Natural killer cell treated with Interleukin-12 subunit alpha and Interleukin-12 subunit beta and Interleukin-15 and Interleukin-18, amount 100 ng/mL, for 72 hours (primary cell): ENCODE measurements around the gene B9D1. TPM values are rescaled to one million over a fixed set of nuclear protein-coding genes. Genes with fewer than 3 reads are reported as not detected.
A peak's percentile ranks its signal among the peaks of the same experiment; 100 is the strongest.

Experiments
- ATAC-seq, 2 donors: fragments of 150-1000 bp; cut with Tn5 transposase in 1 of 2; sonication (Bioruptor Pico), chemical (Tn5 transposase) in 1 of 2; 2 replicates each; pipeline ENCODE4 v1.10.0; 2021
- DNase-seq: peaks from one replicate; pipeline ENCODE4 v3.0.0; 2022; ENCODE audit warnings: low spot score
- H3K27ac Mint-ChIP-seq, 2 donors: 1 replicate in 1 of 2; 2 replicates in 1 of 2; pipeline ENCODE4 v1.8.0; 2022; ENCODE audit warnings: mixed read lengths in 2 of 2, mild to moderate bottlenecking in 1 of 2, moderate library complexity in 1 of 2
- H3K27me3 Mint-ChIP-seq, 2 donors: 1 replicate in 1 of 2; 2 replicates in 1 of 2; pipeline ENCODE4 v1.8.0; 2022; ENCODE audit warnings: mixed read lengths in 2 of 2
- H3K36me3 Mint-ChIP-seq: one replicate; pipeline ENCODE4 v1.8.0; 2022; ENCODE audit warnings: mixed read lengths
- H3K4me1 Mint-ChIP-seq, 2 donors: 1 replicate in 1 of 2; 2 replicates in 1 of 2; pipeline ENCODE4 v1.8.0; 2022; ENCODE audit warnings: low read depth in 2 of 2, mixed read lengths in 2 of 2, mild to moderate bottlenecking in 1 of 2
- H3K4me3 Mint-ChIP-seq: one replicate; pipeline ENCODE4 v1.8.0; 2022; ENCODE audit warnings: mixed read lengths
- H3K9me3 Mint-ChIP-seq: 2 replicates; pipeline ENCODE4 v1.8.0; 2022; ENCODE audit warnings: mixed read lengths
- total RNA-seq, 2 donors: library from RNA; stranded (reverse); gene quantifications; one replicate each; pipeline ENCODE4 v1.2.3, GENCODE V29; 2022

B9D1 gene
- total RNA-seq, 2 donors from 2014 or later: 2.2 to 4.9 TPM

- peaks cover 0 to 2% of the 10 kb centered on the region in 2 donors for H3K27me3 Mint-ChIP-seq
These were observed 22.3 kb upstream of the B9D1 start for GRCh38 chr17:19384723-19385391.

GRCh38 chr17:19383681-19384470 lies 21.4 kb upstream of the B9D1 start:
- no peaks in the 10 kb centered on the region for H3K36me3 Mint-ChIP-seq
- no peaks in the 10 kb centered on the region for H3K9me3 Mint-ChIP-seq
- H3K4me3 Mint-ChIP-seq: no peak overlapping the region
- DNase-seq: no peak
- H3K4me1 Mint-ChIP-seq: peaks cover 21 to 30% of the 10 kb centered on the region in 2 donors
- peak overlapping the region in 1 of 2 donors; percentile 12 for H3K27ac Mint-ChIP-seq
- H3K27me3 Mint-ChIP-seq: peaks cover 0 to 2% of the 10 kb centered on the region in 2 donors
- ATAC-seq: no peak

More at GRCh38 chr17:19384723-19385391, 22.3 kb upstream of the B9D1 start:
- Mint-ChIP-seq H3K36me3 (no peaks in the 10 kb centered on the region), H3K4me3 (no peak overlapping the region), H3K27ac (no peak overlapping the region), H3K9me3 (no peaks in the 10 kb centered on the region), H3K4me1 (peaks cover 13 to 21% of the 10 kb centered on the region in 2 donors)
- ATAC-seq (no peak), DNase-seq (no peak)

GRCh38 chr17:19382531-19383444 lies 20.3 kb upstream of the B9D1 start:
- Mint-ChIP-seq H3K36me3 (no peaks in the 10 kb centered on the region), H3K27me3 (no peaks in the 10 kb centered on the region), H3K4me3 (no peak overlapping the region), H3K4me1 (peaks cover 17 to 27% of the 10 kb centered on the region in 2 donors), H3K9me3 (no peaks in the 10 kb centered on the region), H3K27ac (no peak overlapping the region)
- ATAC-seq: no peak
- DNase-seq: no peak

- no peak for ATAC-seq
- H3K9me3 Mint-ChIP-seq: no peaks in the 10 kb centered on the region
- H3K4me3 Mint-ChIP-seq: no peak overlapping the region
- peaks cover 21 to 30% of the 10 kb centered on the region in 2 donors for H3K4me1 Mint-ChIP-seq
- no peaks in the 10 kb centered on the region for H3K27me3 Mint-ChIP-seq
- DNase-seq: no peak
- no peak overlapping the region for H3K27ac Mint-ChIP-seq
- H3K36me3 Mint-ChIP-seq: no peaks in the 10 kb centered on the region
These were observed 19.4 kb upstream of the B9D1 start for GRCh38 chr17:19381741-19382444.

- no peak for ATAC-seq
- Mint-ChIP-seq H3K36me3 (no peaks in the 10 kb centered on the region), H3K27ac (no peak overlapping the region), H3K4me3 (no peak overlapping the region), H3K9me3 (no peaks in the 10 kb centered on the region), H3K27me3 (no peaks in the 10 kb centered on the region), H3K4me1 (peaks cover 24 to 32% of the 10 kb centered on the region in 2 donors)
- no peak for DNase-seq
These were observed 18.8 kb upstream of the B9D1 start for GRCh38 chr17:19381361-19381740.

- Mint-ChIP-seq H3K4me1 (peaks cover 29 to 33% of the 10 kb centered on the region in 2 donors), H3K9me3 (no peaks in the 10 kb centered on the region), H3K36me3 (no peaks in the 10 kb centered on the region), H3K27ac (no peak overlapping the region), H3K4me3 (no peak overlapping the region), H3K27me3 (no peaks in the 10 kb centered on the region)
- DNase-seq: no peak
- ATAC-seq: no peak
These were observed 18.2 kb upstream of the B9D1 start for GRCh38 chr17:19380481-19381301.

GRCh38 chr17:19379361-19380065 lies 17.0 kb upstream of the B9D1 start:
- ATAC-seq (no peak), DNase-seq (no peak)
- H3K27ac Mint-ChIP-seq: peak overlapping the region; percentile 45 to 93
- no peaks in the 10 kb centered on the region for H3K9me3 Mint-ChIP-seq
- peak overlapping the region; percentile 62 for H3K4me3 Mint-ChIP-seq
- no peaks in the 10 kb centered on the region for H3K27me3 Mint-ChIP-seq
- H3K36me3 Mint-ChIP-seq: no peaks in the 10 kb centered on the region
- peaks cover 29 to 32% of the 10 kb centered on the region in 2 donors for H3K4me1 Mint-ChIP-seq

- Mint-ChIP-seq H3K36me3 (no peaks in the 10 kb centered on the region), H3K27ac (peak within 1 kb of the TSS; percentile 93 to 97), H3K27me3 (no peaks in the 10 kb centered on the region), H3K4me1 (peaks cover 26 to 32% of the 10 kb centered on the region in 2 donors), H3K4me3 (peak within 1 kb of the TSS; percentile 92), H3K9me3 (no peaks in the 10 kb centered on the region)
- ATAC-seq: peak; percentile 7 to 9
- DNase-seq: peak; percentile 49
These were observed 16.2 kb upstream of the B9D1 start, which contains the start of gene MAPK7 for GRCh38 chr17:19378416-19379360. MAPK7 (plus strand) TSS chr17:19378498; CDS start chr17:19378901, 403 bp downstream.

- Mint-ChIP-seq H3K4me3 (peak overlapping the region; percentile 92), H3K36me3 (no peaks in the 10 kb centered on the region), H3K4me1 (peaks cover 25 to 33% of the 10 kb centered on the region in 2 donors), H3K27me3 (no peaks in the 10 kb centered on the region), H3K27ac (peak overlapping the region; percentile 93 to 97), H3K9me3 (no peaks in the 10 kb centered on the region)
- peak; percentile 100 for DNase-seq
- peak; percentile 98 for ATAC-seq
These were observed 15.3 kb upstream of the B9D1 start for GRCh38 chr17:19377602-19378415.

GRCh38 chr17:19376811-19377210 lies 14.3 kb upstream of the B9D1 start:
- H3K4me3 Mint-ChIP-seq: peak overlapping the region; percentile 92
- peak overlapping the region; percentile 93 to 97 for H3K27ac Mint-ChIP-seq
- H3K9me3 Mint-ChIP-seq: no peaks in the 10 kb centered on the region
- no peak for DNase-seq
- H3K4me1 Mint-ChIP-seq: peaks cover 33 to 38% of the 10 kb centered on the region in 2 donors
- H3K36me3 Mint-ChIP-seq: no peaks in the 10 kb centered on the region
- no peaks in the 10 kb centered on the region for H3K27me3 Mint-ChIP-seq
- no peak for ATAC-seq
